KOPT-K1 (cell line): Measurements from ENCODE around the gene ENPP6.
"Not testable (repeated sequence)": the region's sequence is repeated elsewhere in the genome, so short reads cannot be mapped to it uniquely, and the experiment has no call there.

Experiments
- H3K27ac ChIP-seq: fragments of 200-600 bp; sonication (generic); 2 replicates; pipeline ENCODE4 v1.5.1; 2016; ENCODE audit warnings: antibody characterized with exemption, mild to moderate bottlenecking, low read depth, low read length; ENCODE audit not compliant: poor library complexity, severe bottlenecking
- H3K36me3 ChIP-seq: fragments of 200-600 bp; sonication (generic); 2 replicates; pipeline ENCODE4 v1.5.1; 2017; ENCODE audit warnings: antibody characterized with exemption, mild to moderate bottlenecking, low read length, moderate library complexity; ENCODE audit not compliant: insufficient read depth
- H3K9me3 ChIP-seq: fragments of 200-600 bp; sonication (generic); 2 replicates; pipeline ENCODE4 v1.5.1; 2017; ENCODE audit warnings: antibody characterized with exemption, low read length, mild to moderate bottlenecking; ENCODE audit not compliant: insufficient read depth, poor library complexity, severe bottlenecking

ENPP6 gene

GRCh38 chr4:184153781-184154180 is 63.9 kb downstream of the ENPP6 start:
- Histone ChIP-seq H3K9me3 (no peaks in the 10 kb centered on the region), H3K27ac (no peak overlapping the region), H3K36me3 (no peaks in the 10 kb centered on the region)

GRCh38 chr4:184151988-184152485 is 65.6 kb downstream of the ENPP6 start:
- no peaks in the 10 kb centered on the region for H3K9me3 ChIP-seq
- no peaks in the 10 kb centered on the region for H3K36me3 ChIP-seq
- H3K27ac ChIP-seq = no peak overlapping the region

GRCh38 chr4:184150102-184150839 is 67.4 kb downstream of the ENPP6 start:
- Histone ChIP-seq H3K36me3 (no peaks in the 10 kb centered on the region), H3K27ac (no peak overlapping the region), H3K9me3 (no peaks in the 10 kb centered on the region)

DNA sequence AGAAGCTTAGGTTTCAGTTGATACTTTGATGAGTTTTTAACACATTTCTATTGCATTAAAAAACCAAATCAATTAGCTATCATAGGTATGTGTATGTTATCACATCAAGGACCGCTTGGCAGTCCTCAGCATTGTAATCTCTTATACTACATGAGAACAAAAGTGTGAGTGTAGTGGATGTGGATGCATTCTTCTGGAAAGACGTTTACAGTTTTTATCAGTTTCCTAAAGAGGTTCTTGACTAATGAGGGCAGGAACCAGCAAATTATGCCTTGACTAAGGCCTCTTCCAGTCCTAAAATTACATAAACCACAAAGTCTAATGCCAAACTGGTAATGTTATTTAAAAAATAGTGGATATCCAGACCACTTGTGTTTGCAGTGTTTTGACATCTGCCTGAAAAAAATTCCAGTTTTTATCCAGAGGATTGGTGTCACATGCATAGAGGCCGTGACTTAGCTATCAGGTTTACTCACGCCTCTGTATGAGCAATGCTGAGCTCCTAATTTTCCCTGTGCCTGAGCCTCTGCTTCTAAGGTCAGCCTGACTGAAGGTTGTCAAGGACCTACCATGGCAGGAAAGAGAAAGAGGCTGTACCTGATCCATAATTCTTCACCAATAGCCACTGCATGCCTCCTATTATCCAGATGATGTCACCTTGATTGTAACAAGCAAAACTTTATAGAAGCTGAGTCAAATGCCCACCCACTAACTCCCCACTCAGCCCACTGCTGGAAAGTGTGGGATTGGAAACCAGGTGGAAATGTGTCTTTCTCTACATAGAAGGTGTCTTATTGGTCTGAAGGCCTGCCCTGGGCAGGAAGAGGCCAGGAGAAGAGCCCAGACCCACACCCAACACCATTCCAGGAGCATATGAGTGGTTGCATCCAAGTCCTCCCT is 68.7 kb downstream of the ENPP6 start:
- Histone ChIP-seq H3K36me3 (no peaks in the 10 kb centered on the region), H3K27ac (no peak overlapping the region), H3K9me3 (no peaks in the 10 kb centered on the region)

DNA sequence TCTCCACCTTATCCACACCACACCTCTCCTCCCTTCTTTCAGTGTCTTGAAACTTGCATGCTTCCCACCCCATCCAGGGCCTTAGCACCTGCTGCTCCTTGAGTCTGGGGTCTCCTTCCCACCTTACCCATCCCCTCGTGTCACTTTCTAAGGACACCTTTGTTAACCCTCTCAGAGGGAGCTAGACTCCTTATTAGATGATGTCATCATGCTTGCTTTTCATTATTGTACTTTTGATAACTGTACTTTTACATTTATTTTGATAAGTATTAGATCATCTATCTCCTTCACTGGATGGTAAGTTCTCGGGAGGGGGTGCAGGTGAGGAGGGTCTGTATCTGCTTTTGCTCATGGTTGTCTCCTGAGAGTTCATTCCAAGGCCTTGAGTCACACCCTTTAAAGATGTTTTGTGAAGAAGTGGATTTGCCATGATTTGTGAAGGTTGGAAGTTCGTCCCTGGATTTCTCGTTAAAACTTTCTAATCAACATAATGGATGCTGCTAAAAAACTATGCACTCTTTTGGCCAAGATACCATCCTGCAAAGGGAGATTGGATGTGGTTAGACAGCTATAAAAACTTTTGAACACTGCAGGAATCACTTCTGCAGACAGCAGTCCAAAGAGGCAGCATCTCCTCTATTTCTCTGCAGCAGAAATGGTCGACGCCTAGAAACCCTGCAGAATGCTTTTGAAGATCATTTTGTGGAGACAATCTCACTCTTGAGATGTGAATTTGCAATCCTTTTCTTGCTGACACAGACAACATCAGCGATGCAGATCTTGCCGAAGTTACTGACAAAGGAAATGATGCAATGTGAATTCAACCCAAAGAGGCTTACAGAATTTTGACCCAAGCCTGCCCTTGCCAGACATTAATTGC is 69.6 kb downstream of the ENPP6 start:
- H3K9me3 ChIP-seq = no peaks in the 10 kb centered on the region
- H3K27ac ChIP-seq = no peak overlapping the region
- H3K36me3 ChIP-seq = no peaks in the 10 kb centered on the region

DNA sequence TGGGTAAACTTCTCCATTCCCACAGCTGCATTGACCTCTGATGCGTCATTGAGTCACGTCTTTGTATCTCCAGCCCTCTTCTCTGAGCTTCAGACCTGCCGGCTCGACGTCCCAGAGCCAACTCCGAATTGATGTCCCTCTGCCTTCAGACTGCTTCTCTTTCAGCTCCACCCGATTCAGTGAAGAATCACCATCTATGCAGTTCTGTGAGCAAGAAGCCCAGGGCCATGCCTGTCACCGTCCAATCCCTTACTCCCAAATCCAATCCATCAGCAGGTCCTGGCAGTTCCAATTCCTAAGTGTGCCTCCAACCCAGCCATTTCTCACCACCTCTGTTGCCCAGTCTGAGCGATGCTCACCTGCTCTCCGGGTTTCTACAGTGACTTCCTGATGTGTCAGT is 70.7 kb downstream of the ENPP6 start:
- Histone ChIP-seq H3K36me3 (no peaks in the 10 kb centered on the region), H3K9me3 (no peaks in the 10 kb centered on the region), H3K27ac (no peak overlapping the region)

- Histone ChIP-seq H3K9me3 (peaks cover 6% of the 10 kb centered on the region), H3K27ac (no peak overlapping the region), H3K36me3 (no peaks in the 10 kb centered on the region)
Measured at GRCh38 chr4:184145596-184145995, 72.1 kb downstream of the ENPP6 start.

DNA sequence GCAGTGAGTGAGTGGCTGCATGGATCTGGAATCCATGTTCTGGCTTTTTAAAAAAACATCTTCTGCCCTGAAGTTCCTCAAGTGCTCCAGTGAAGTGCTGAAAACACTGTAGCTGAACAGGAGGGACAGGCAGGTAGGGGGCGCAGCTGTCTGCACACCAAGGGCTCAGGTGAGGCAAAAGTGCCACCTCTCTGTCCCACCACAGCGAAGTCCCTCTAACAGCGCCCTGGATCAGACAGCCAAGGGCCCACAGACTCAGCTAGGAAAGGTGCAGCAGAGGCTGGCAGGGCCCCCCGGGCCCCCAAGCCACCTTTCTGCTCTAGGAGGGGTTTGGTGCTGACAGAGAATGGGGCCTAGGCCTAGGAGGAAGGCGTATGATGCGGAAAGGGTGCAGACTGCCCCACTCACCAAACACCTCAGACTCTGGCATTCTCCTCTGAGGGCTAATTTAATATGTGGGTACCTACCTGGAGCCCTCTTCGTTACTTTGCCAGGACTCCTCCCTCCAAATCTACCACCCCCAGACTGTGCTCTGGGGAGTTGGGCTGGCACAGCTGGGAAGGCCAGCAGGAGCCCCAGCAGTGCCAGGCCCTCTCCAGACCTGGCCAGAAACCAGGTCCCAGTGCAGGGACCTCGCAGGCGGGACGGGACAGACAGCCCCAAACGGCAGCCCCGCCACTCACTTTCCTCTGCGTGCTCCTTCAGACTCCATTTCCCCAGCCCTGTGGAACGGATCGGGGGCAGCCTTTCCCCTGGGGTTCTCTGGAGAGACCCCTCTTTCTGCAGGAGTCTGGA is 73.7 kb downstream of the ENPP6 start:
- Histone ChIP-seq H3K27ac (no peak overlapping the region), H3K36me3 (no peaks in the 10 kb centered on the region), H3K9me3 (peaks cover 6% of the 10 kb centered on the region)

DNA sequence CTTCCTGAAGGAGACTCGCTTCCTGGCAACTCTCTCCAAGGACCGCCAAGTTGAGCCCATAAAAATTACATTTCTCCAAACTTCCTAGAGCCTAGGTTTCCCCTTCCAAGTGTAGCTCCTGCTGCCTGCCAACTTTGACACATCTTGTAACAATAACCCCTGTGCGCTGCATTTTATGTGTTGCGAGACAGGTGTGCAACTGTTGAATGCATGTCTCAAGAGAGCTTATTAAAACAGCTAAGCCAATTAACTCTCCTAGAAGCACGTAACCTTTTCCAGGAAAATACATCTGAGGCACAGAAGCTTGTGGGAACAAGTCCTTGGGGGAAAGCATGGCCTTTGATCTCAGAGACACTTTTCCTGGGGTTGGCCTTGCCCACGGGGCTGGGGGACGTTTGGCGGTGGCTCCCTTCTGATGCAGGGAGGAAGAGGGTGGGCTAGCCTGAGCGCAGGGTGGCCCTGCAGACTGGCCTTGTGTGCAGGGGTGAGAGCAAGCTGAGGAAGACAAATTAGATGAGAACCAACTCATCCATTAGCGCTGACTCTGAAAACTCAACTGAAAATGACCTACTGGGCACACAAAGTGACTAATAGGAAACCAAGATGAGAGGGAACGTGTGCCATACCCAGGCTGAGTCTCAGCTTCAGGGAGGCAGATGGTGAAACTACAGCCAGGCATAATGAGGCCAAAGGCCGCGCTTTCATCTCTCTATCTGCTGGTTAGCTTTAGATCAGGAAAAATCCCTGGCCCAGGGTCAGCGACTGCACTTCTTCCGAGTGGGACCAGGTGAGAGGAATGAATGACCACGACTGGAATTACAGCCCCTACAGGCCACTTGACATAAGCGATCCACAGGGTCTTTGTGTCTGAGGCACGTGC is 75.3 kb downstream of the ENPP6 start:
- Histone ChIP-seq H3K27ac (no peak overlapping the region), H3K36me3 (no peaks in the 10 kb centered on the region), H3K9me3 (peaks cover 9% of the 10 kb centered on the region)

GRCh38 chr4:184140901-184141300 is 76.8 kb downstream of the ENPP6 start:
- peaks cover 22% of the 10 kb centered on the region for H3K9me3 ChIP-seq
- not testable (repeated sequence) for H3K36me3 ChIP-seq, H3K27ac ChIP-seq

- Histone ChIP-seq H3K36me3 (no peaks in the 10 kb centered on the region), H3K9me3 (peaks cover 22% of the 10 kb centered on the region), H3K27ac (no peak overlapping the region)
Measured at GRCh38 chr4:184136525-184136924, 81.1 kb downstream of the ENPP6 start.

DNA sequence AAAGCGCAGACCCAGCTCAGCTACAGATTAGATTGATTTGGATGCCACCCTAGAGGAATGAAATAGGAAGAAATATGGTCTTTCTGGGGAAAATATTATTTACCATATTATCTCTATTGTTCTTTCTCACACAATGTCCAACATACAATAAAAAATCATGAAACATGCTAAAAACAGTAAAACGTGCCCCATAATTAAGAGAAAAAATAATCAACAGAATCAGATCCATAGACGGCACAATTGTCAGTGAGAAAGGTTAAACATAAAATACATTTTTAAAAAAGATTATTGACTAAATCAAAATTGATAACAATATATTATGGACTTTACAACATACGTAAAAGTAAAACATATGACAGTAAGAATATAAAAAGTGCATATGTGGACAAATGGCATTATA is 90.9 kb downstream of the ENPP6 start:
- H3K36me3 ChIP-seq = no peaks in the 10 kb centered on the region
- H3K9me3 ChIP-seq = peaks cover 8% of the 10 kb centered on the region
- H3K27ac ChIP-seq = no peak overlapping the region

DNA sequence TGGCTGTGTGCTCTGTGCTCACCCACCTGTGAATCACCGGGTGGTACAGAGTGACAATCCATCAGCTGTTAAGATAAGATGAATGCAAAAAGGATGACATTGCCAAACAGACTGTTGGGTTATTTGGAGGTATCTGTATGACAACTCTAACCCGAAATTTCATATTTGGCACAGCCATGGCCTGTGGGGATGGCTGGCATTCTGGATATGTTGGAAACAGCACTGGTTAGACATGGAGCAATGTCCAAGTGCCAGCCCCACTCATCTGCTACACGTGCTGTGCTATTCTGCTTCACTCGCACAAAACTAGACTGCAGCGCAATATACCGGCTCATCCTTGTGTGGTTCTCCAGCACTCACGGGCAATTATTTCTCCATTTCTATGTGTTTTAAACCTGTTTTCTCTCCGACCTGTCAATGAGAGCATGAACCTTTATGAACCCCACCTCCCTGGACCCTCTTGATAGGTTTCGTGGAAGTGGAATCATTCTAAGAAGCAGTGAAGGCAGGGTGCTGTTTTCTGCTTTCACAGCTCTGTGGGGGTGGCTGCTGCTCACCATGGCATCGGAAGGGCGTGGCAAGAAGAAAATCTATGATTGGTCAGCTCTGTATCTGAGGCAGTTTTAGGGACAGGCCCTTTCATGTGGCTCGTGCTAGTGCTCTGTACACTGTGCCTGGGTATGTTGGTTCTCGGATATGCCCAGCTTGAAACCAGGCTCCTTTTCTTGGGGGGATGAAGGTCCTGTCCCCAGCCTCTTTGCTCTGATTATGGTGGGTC is 94.9 kb downstream of the ENPP6 start:
- H3K36me3 ChIP-seq = no peaks in the 10 kb centered on the region

More for the DNA sequence above, 94.9 kb downstream of the ENPP6 start:
- Histone ChIP-seq H3K27ac (no peak overlapping the region), H3K9me3 (peaks cover 8% of the 10 kb centered on the region)
